ENCODE measurements around the gene PRMT2.
"Not testable (repeated sequence)": the region's sequence is repeated elsewhere in the genome, so short reads cannot be mapped to it uniquely, and the experiment has no call there.

Gene PRMT2

DNA sequence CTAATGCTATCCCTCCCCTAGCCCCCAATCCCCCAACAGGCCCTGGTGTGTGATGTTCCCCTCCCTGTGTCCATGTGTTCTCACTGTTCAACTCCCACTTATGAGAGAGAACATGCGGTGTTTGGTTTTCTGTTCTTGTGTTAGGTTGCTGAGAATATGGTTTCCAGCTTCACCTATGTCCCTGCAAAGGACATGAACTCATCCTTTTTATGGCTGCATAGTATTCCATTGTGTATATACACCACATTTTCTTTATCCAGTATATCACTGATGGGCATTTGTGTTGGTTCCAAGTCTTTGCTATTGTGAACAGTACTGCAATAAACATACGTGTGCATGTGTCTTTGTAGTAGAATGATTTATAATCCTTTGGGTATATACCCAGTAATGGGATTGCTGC lies 41.1 kb downstream of the PRMT2 start:
- DNase-seq = not testable (repeated sequence)

DNA sequence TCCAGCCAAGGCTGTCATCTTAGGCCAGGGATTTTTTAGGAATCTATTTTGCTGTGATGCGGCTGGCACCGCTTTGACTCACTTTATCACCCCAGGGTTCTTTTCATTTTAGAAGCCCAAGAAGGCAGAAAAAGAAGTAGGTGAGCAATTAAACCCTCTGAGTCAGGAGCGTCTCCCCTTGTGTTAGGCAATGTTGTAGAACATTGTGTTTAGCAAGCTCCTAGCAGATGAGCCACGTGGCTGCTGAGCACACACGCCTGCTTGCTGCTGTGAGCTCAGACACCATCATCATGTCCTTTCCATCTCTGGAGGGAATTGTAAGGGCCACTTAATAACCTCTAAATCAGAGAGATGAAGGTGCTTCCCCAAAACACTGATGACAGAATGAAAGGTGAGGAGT lies 46.1 kb downstream of the PRMT2 start:
- DNase-seq = not testable (repeated sequence)

DNA sequence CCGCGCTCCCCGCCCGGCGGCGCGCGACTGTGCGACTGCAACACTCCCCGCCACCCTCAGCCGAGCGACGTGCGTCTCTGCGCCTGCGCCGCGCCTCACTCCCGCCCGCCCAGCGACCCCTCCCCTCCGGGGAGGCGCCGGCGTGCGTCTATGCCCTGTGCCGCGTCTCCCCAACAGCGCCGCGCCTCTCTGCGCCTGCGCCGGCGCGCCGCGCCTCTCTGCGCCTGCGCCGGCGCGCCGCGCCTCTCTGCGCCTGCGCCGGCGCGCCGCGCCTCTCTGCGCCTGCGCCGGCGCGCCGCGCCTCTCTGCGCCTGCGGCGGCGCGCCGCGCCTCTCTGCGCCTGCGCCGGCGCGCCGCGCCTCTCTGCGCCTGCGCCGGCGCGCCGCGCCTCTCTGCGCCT lies 63.2 kb downstream of the PRMT2 start:
- not testable (repeated sequence) for DNase-seq

DNA sequence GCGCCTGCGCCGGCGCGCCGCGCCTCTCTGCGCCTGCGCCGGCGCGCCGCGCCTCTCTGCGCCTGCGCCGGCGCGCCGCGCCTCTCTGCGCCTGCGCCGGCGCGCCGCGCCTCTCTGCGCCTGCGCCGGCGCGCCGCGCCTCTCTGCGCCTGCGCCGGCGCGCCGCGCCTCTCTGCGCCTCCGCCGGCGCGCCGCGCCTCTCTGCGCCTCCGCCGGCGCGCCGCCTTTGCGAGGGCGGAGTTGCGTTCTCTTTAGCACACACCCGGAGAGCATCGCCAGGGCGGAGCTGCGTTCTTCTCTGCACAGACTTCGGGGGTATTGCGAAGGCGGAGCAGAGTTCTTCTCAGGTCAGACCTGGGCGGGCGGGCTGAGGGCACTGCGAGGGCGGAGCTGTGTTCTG lies 63.6 kb downstream of the PRMT2 start:
- not testable (repeated sequence) for DNase-seq
